HG02588 (cell line): ENCODE results near the gene SSBP1.
"Not testable (repeated sequence)": the region's sequence is repeated elsewhere in the genome, so short reads cannot be mapped to it uniquely, and the experiment has no call there.

Source experiments
- ATAC-seq: cut with Tn5 transposase; IDR thresholded peaks from one replicate; pipeline ENCODE4 v1.9.1; 2021; ENCODE audit warnings: mild to moderate bottlenecking, moderate library complexity; ENCODE audit not compliant: unreplicated experiment

Gene SSBP1

GRCh38 chr7:141709318-141709717, 28.8 kb upstream of the SSBP1 start:
- no peak for ATAC-seq

- no peak for ATAC-seq
Measured at GRCh38 chr7:141709749-141710148, 28.4 kb upstream of the SSBP1 start.

- ATAC-seq = no peak
Measured at GRCh38 chr7:141710301-141710700, 27.9 kb upstream of the SSBP1 start.

- ATAC-seq = no peak
Measured at GRCh38 chr7:141712603-141713255, 25.4 kb upstream of the SSBP1 start.

- ATAC-seq = no peak
Measured at GRCh38 chr7:141713890-141714289, 24.3 kb upstream of the SSBP1 start.

GRCh38 chr7:141714571-141714970, 23.6 kb upstream of the SSBP1 start:
- no peak for ATAC-seq

GRCh38 chr7:141715018-141715417, 23.1 kb upstream of the SSBP1 start:
- no peak for ATAC-seq

GRCh38 chr7:141715794-141716689, 22.1 kb upstream of the SSBP1 start:
- ATAC-seq = no peak

- no peak for ATAC-seq
Measured at GRCh38 chr7:141717450-141717849, 20.7 kb upstream of the SSBP1 start.

- ATAC-seq = no peak
Measured at GRCh38 chr7:141722529-141722928, 15.6 kb upstream of the SSBP1 start.

GRCh38 chr7:141729020-141729419, 9.1 kb upstream of the SSBP1 start:
- no peak for ATAC-seq

GRCh38 chr7:141731476-141732149, 6.5 kb upstream of the SSBP1 start:
- no peak for ATAC-seq

GRCh38 chr7:141737118-141737835, 881 bp upstream of the SSBP1 start:
- no peak for ATAC-seq

- ATAC-seq = no peak
Measured at GRCh38 chr7:141738592-141739013, 445 bp downstream of the SSBP1 start.

GRCh38 chr7:141739250-141739649, 1.1 kb downstream of the SSBP1 start:
- no peak for ATAC-seq

- ATAC-seq = no peak
Measured at GRCh38 chr7:141742229-141742628, 4.1 kb downstream of the SSBP1 start.

GRCh38 chr7:141744131-141744530, 6.0 kb downstream of the SSBP1 start:
- no peak for ATAC-seq

- no peak for ATAC-seq
Measured at GRCh38 chr7:141748396-141748795, 10.2 kb downstream of the SSBP1 start.

- not testable (repeated sequence) for ATAC-seq
Measured at GRCh38 chr7:141751904-141752303, 13.7 kb downstream of the SSBP1 start.

- ATAC-seq = no peak
Measured at GRCh38 chr7:141752634-141753033, 14.5 kb downstream of the SSBP1 start.

- no peak for ATAC-seq
Measured at GRCh38 chr7:141754939-141755338, 16.8 kb downstream of the SSBP1 start.
